Osteocyte (in vitro differentiated cells): Measurements from ENCODE around the gene SENP8. TPM values are rescaled to one million over a fixed set of nuclear protein-coding genes. Genes with fewer than 3 reads are reported as not detected.

Experiments
- DNase-seq: peaks from one replicate; pipeline ENCODE4 v3.0.0; 2021; ENCODE audit warnings: mixed read lengths; ENCODE audit not compliant: unreplicated experiment; ENCODE audit errors: extremely low spot score
- H3K27ac Mint-ChIP-seq: one replicate; pipeline ENCODE4 v1.8.0; 2021; ENCODE audit warnings: mild to moderate bottlenecking, mixed read lengths; ENCODE audit not compliant: unreplicated experiment
- H3K27me3 Mint-ChIP-seq: one replicate; pipeline ENCODE4 v1.8.0; 2021; ENCODE audit warnings: mixed read lengths; ENCODE audit not compliant: unreplicated experiment
- H3K36me3 Mint-ChIP-seq: one replicate; pipeline ENCODE4 v1.8.0; 2021; ENCODE audit warnings: mixed read lengths; ENCODE audit not compliant: unreplicated experiment
- H3K4me1 Mint-ChIP-seq: one replicate; pipeline ENCODE4 v1.8.0; 2021; ENCODE audit warnings: mixed read lengths; ENCODE audit not compliant: unreplicated experiment
- H3K4me3 Mint-ChIP-seq: one replicate; pipeline ENCODE4 v1.8.0; 2021; ENCODE audit warnings: mild to moderate bottlenecking, moderate library complexity, mixed read lengths; ENCODE audit not compliant: unreplicated experiment
- H3K9me3 Mint-ChIP-seq: one replicate; pipeline ENCODE4 v1.8.0; 2021; ENCODE audit warnings: mixed read lengths; ENCODE audit not compliant: unreplicated experiment
- total RNA-seq: library from RNA; stranded (reverse); gene quantifications from 2 replicates; pipeline ENCODE4 v1.2.1, GENCODE V29; 2021
- TF ChIP-seq, protein P1 (sequence below): fragments of 200-600 bp; sonication (generic); IDR thresholded peaks from 2 replicates; pipeline ENCODE4 v1.5.0; 2021; ENCODE audit warnings: antibody characterized with exemption, mild to moderate bottlenecking, moderate library complexity

SENP8 gene
- total RNA-seq, 1 donor from 2014 or later, result 4.0 TPM

DNA sequence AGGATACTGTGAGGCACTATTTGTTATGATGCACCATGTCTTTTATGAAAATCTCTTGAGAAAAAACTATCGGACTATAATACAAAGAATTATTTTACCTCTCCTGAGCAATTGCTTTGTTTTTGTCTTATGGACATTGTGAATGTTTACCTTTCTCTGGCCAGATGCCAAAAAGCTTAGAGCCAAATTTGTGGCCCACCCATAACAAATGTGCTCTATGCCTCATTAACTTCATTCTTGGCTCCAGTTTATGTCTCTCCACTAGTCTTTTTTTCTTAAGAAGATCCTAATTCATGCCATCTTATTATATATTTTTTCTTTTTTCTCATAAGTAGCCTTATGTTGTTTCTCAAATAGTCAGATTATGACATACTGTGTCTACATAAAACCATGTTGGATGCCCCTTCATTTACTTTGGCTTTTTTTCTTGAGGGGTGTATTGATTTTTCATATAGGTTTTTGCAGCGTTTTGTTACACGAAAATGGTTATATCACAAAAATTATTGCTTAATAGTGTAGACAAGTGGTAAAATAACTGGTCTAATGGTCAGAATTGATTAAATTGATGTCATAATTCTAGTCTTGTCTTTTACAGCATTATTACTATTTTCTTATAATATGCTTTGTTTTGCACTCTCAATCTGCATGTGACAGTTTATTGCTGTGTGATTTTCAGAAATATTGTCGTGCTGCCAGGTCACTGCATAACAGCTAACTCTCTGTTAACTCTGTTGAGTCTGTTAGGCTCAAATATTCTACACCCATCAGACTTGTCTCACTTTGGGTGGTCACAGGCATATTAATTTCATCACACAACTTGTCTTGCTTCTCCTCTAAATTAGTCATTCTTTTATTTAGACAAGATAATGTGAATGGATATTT lies 18.2 kb downstream of the SENP8 start:
- H3K36me3 Mint-ChIP-seq, result peaks cover 5% of the 10 kb centered on the region
- H3K27ac Mint-ChIP-seq, result no peak overlapping the region
- no peaks in the 10 kb centered on the region for H3K4me1 Mint-ChIP-seq
- no peak for DNase-seq
- no peak overlapping the region for H3K4me3 Mint-ChIP-seq
- TF ChIP-seq, protein P1, sequence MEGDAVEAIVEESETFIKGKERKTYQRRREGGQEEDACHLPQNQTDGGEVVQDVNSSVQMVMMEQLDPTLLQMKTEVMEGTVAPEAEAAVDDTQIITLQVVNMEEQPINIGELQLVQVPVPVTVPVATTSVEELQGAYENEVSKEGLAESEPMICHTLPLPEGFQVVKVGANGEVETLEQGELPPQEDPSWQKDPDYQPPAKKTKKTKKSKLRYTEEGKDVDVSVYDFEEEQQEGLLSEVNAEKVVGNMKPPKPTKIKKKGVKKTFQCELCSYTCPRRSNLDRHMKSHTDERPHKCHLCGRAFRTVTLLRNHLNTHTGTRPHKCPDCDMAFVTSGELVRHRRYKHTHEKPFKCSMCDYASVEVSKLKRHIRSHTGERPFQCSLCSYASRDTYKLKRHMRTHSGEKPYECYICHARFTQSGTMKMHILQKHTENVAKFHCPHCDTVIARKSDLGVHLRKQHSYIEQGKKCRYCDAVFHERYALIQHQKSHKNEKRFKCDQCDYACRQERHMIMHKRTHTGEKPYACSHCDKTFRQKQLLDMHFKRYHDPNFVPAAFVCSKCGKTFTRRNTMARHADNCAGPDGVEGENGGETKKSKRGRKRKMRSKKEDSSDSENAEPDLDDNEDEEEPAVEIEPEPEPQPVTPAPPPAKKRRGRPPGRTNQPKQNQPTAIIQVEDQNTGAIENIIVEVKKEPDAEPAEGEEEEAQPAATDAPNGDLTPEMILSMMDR, result no peak
- H3K9me3 Mint-ChIP-seq, result no peaks in the 10 kb centered on the region
- no peaks in the 10 kb centered on the region for H3K27me3 Mint-ChIP-seq

DNA sequence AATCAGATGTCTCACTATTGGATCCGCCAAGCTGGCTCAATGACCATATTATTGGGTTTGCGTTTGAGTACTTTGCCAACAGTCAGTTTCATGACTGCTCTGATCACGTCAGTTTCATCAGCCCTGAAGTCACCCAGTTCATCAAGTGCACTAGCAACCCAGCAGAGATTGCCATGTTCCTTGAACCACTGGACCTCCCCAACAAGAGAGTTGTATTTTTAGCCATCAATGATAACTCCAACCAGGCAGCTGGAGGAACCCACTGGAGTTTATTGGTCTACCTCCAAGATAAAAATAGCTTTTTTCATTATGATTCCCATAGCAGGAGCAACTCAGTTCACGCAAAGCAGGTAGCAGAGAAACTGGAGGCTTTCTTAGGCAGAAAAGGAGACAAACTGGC lies 21.5 kb downstream of the SENP8 start:
- no peaks in the 10 kb centered on the region for H3K4me1 Mint-ChIP-seq
- no peak overlapping the region for H3K4me3 Mint-ChIP-seq
- H3K36me3 Mint-ChIP-seq, result peaks cover 5% of the 10 kb centered on the region
- H3K27ac Mint-ChIP-seq, result no peak overlapping the region
- TF ChIP-seq, protein P1, result no peak
- no peak for DNase-seq
- H3K27me3 Mint-ChIP-seq, result no peaks in the 10 kb centered on the region
- no peaks in the 10 kb centered on the region for H3K9me3 Mint-ChIP-seq

DNA sequence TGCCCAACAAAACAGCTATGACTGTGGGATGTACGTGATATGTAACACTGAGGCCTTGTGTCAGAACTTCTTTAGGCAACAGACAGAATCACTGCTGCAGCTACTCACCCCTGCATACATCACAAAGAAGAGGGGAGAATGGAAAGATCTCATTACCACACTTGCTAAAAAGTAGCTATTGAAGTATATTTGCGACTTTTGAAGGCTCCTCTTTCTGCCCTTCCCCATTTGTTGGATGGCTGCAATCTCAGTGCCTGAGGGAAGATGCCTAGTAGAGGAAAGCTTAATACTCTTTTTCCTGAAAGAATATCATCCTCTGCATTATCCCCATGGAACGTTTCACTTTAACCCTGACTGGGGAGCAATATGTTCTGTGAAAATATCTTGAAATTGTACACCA lies 21.9 kb downstream of the SENP8 start:
- Mint-ChIP-seq H3K4me3 (no peak overlapping the region), H3K27me3 (no peaks in the 10 kb centered on the region)

DNA sequence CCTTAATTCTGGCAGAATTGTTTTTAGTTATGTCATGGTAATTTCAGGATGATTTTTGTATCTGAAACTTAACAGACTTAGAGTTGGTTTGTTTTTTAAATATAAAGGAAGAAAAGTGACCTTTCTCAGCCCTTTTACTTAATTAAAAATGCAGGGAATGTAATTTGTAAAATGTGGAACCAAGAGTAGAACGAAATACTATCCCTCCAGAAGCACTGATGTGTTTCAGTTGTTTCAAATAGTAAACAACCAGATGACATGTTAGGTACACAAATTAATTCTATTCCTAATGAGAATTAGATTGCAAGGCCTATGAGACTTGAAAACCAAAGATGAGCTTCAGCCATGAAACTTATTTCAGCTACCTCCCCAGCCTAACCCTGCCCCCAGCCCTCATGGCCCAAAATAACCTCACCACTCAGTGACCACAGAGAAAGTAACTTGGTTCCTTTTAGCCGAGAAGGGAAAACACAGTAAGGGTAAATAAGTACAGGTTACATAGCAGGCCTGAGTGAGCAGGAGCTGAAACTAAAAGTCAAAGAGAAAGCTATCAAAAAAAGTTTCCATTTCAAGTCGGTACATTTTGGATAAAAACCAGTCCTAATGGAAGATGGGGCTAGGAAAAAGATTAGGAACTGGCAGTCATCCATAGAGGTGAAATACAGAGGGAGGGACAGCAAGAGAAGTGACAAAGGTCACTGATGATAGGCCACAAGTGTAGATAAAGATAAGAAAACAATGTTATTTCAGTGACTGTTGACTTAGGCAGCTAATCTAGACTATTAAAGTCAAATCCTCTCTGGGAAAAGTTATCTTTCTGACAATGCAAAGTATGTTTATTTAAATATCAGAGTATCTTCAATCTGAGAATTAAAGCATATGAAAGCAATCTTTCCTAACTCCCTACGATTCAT lies 23.2 kb downstream of the SENP8 start:
- Mint-ChIP-seq H3K27ac (no peak overlapping the region), H3K27me3 (no peaks in the 10 kb centered on the region), H3K9me3 (no peaks in the 10 kb centered on the region)

More for the DNA sequence above, 21.9 kb downstream of the SENP8 start:
- no peak for DNase-seq
- Mint-ChIP-seq H3K9me3 (no peaks in the 10 kb centered on the region), H3K36me3 (peaks cover 5% of the 10 kb centered on the region), H3K4me1 (no peaks in the 10 kb centered on the region), H3K27ac (no peak overlapping the region)
- TF ChIP-seq, protein P1, result no peak

More for the DNA sequence above, 23.2 kb downstream of the SENP8 start:
- Mint-ChIP-seq H3K36me3 (peaks cover 5% of the 10 kb centered on the region), H3K4me1 (no peaks in the 10 kb centered on the region), H3K4me3 (no peak overlapping the region)
- TF ChIP-seq, protein P1, result no peak
- no peak for DNase-seq
